SU-DHL-6 (cell line): ENCODE results near the gene MIGA2.

Source experiments
- CTCF ChIP-seq: fragments of 200-600 bp; sonication (generic); IDR thresholded peaks from one replicate; pipeline ENCODE4 v1.5.1; 2017; ENCODE audit warnings: antibody characterized with exemption, mild to moderate bottlenecking, low read length, moderate library complexity; ENCODE audit not compliant: insufficient read depth, poor library complexity, severe bottlenecking
- EZH2phosphoT487 ChIP-seq: fragments of 200-600 bp; sonication (generic), shearing (Covaris generic); conservative IDR thresholded peaks from 2 replicates; pipeline ENCODE4 v1.6.1; 2018; ENCODE audit warnings: mild to moderate bottlenecking, antibody characterized with exemption, low read length, moderate library complexity, mixed read lengths

- TF ChIP-seq CTCF (no peak), EZH2phosphoT487 (no peak)
These were observed 22.3 kb upstream of the MIGA2 start for GRCh38 chr9:129014124-129014523.
